ENCODE results near the gene IFITM1.
"Not testable (repeated sequence)": the region's sequence is repeated elsewhere in the genome, so short reads cannot be mapped to it uniquely, and the experiment has no call there.

The IFITM1 gene

GRCh38 chr11:328516-329100, 14.8 kb downstream of the IFITM1 start:
- DNase-seq: not testable (repeated sequence)

- DNase-seq: no peak
Observed at GRCh38 chr11:329886-330253, 16.0 kb downstream of the IFITM1 start.

GRCh38 chr11:330307-330693, 16.5 kb downstream of the IFITM1 start:
- DNase-seq: no peak

GRCh38 chr11:330694-331357, 17.0 kb downstream of the IFITM1 start:
- DNase-seq: no peak

GRCh38 chr11:331358-332060, 17.7 kb downstream of the IFITM1 start:
- no peak for DNase-seq

- no peak for DNase-seq
Observed at GRCh38 chr11:332651-333480, 19.0 kb downstream of the IFITM1 start.

- not testable (repeated sequence) for DNase-seq
Observed at GRCh38 chr11:333616-334263, 19.9 kb downstream of the IFITM1 start.

- DNase-seq: peak; percentile 68
Observed at GRCh38 chr11:334264-334994, 20.6 kb downstream of the IFITM1 start.

GRCh38 chr11:335779-336658, 22.2 kb downstream of the IFITM1 start:
- peak; percentile 85 for DNase-seq

- no peak for DNase-seq
Observed at GRCh38 chr11:336659-337198, 22.9 kb downstream of the IFITM1 start.

- DNase-seq: no peak
Observed at GRCh38 chr11:337711-338110, 23.9 kb downstream of the IFITM1 start.

- DNase-seq: no peak
Observed at GRCh38 chr11:339963-340362, 26.1 kb downstream of the IFITM1 start.

GRCh38 chr11:340539-341512, 27.0 kb downstream of the IFITM1 start:
- no peak for DNase-seq

- no peak for DNase-seq
Observed at GRCh38 chr11:342328-342727, 28.5 kb downstream of the IFITM1 start.

GRCh38 chr11:344836-345578, 31.2 kb downstream of the IFITM1 start:
- no peak for DNase-seq

- no peak for DNase-seq
Observed at GRCh38 chr11:346529-346928, 32.7 kb downstream of the IFITM1 start.

GRCh38 chr11:349270-349954, 35.6 kb downstream of the IFITM1 start:
- not testable (repeated sequence) for DNase-seq

All from retina (tissue), 1 donor.